ENCODE measurements around the gene TEX19. TPM values are rescaled to one million over a fixed set of nuclear protein-coding genes. Genes with fewer than 3 reads are reported as not detected.
A peak's percentile ranks its signal among the peaks of the same experiment; 100 is the strongest.
"Not testable (repeated sequence)": the region's sequence is repeated elsewhere in the genome, so short reads cannot be mapped to it uniquely, and the experiment has no call there.

Gene TEX19
- total RNA-seq, 1 donor from 2014 or later = not detected

DNA sequence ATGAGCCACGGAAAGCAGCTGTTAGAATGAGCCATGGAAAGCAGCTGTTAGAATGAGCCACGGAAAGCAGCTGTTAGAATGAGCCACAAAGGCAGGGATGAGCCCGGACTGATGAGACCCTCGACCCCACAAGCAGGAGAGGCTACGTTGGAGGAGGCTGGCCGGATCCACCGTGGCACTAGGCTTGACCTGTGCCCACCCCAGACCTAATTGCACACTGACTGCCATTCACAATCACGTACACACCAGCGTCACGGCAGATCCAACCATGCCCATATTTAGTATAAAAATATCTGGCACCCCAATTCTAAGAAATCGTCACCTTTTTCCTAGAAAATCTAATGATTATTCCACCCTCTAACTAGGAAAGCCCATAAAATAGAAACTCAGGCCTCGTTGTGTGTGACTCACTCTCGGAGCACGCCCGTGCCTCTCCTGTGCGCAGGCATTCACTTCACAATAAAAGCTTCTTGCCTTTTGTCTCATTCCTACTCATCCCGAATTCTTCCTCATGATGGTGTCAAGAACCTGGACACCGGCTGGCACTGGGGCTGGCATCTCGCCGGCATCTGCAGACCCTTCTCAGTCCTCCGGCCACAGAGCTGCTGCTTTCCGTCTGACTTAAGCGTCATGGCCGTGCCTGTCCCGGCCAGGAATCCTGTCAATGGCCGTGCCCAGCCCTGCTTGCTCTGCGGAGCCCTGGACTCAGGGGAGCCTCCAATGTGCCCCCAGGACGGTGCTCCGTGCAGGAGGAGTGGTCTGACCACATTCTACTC, 20.0 kb upstream of the TEX19 start:
- DNase-seq = peak; percentile 89

DNA sequence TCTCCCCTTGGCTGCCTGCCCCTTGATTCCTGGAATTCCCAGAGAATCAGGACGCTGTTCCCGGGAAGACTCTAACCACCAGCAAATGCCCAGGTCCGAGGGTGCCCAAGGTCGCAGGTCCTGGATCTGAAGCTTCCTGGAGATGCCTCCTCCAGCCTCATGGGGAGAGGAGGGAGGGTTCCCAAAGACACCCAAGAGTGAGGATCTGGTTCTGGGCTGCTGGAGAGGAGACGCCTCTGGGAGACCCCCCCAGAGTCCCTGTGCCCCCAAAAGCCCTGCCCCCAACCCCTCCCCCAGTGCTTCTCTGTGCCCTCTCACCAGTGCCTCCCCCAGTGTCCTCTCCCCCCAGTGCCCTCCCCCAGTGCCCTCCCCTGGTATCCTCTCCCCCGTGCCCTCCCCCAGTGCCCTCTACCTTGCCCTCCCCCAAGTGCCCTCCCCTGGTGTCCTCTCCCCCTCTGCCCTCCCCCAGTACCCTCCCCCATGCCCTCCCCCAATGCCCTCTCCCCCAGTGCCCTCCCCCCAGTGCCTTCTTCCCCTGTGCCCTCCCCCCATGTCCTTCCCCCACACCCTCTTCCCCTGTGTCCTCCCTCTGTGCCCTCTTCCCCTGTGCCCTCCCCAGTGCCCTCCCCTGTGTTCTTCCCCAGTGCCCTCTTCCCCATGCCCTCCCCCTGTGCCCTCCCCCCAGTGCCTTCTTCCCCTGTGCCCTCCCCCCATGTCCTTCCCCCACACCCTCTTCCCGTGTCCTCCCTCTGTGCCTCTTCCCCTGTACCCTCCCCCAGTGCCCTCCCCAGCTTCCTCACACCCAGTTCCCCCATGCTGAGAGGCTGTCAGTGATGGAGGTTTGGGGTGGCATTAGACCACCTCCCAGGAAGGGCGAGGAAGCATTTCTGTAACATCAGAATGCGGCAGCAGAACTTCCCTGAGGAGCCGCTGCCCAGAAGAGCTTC, 19.1 kb upstream of the TEX19 start:
- no peak for DNase-seq

DNA sequence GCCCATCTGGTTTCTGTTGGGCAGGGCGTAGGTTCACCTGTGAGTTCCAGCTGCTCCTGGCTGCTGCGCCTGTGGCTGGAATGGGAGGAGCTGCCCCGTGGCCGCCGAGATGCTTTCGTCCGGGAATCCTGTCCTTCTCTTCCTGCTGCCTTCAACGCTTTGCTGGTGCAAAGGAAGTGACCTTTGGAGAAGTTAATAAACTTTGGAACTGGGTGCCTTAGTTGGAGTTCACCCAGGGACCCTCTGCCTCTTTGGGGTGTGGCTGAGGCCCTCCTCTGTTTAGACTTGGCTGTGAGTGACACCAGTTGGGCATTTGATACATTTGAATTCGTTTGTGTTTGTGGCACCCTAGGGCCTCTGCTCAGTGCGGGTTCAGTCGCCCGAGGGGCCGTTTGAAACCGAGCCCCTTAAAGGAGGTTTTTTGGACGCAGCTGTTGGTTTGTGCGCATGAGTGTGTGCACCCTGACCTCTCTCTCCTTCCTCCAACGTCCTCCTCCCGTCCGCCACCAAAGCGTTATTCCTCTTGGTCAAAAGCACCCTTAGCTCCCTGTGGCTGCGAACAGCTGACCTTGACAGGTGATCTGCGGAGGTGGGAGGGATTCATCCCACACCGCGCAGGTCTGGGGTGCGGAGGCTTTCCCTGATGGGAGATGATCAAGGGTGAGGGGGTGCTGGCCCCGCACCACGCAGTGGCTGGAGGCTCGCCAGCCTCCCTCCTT, 16.5 kb upstream of the TEX19 start:
- no peak for DNase-seq

DNA sequence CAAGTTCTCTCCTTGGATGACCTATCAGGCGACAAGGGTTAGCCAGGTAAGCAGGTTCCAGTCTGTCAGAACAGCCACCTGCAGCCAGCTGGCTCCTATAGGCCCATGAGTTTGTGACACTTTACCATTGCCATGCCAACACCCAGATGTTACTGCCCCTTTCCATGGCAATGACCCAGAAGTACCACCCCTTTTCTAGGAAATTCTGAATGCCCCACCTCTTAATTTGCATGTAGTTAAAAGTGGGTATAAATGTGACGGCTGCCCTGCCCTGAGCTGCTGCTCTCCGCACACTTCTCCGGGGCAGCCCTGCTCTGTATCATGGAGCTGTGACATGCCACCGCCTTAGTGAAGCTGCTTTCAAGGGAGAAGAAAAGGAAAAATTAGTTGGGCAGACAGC, 15.5 kb upstream of the TEX19 start:
- DNase-seq = no peak

DNA sequence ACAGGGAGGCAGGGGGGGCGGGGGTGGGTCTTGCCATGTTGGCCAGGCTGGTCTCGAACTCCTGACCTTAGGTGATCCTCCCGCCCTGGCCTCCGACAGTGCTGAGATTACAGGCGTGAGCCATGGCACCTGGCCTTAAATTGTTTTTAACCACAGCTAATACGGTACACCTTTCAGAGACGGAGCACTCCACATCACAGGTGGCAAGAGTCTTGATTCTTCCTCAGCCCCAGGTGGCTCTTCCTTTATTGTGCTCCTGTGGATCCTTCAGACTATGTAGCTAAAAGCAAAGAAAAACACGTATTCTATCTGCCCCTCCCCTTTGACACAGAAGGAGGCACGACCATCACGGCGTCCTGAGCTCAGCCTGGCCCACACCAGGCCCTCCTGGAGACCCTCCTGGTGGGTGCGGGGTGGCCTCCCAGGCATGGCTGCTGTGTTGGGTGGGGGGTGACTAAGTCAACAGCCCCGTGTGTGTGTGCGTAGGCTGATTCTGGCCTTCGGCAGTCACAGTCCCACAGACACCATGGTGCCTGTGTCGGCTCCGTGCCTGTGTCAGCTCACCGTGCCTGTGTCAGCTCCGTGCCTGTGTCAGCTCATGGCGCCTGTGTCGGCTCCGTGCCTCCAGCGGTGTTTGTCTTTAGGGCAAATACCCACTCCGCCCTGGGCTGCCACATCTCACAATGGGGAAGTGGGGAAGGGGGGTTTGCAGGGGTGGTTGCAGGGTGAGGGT, 14.7 kb upstream of the TEX19 start:
- no peak for DNase-seq

DNA sequence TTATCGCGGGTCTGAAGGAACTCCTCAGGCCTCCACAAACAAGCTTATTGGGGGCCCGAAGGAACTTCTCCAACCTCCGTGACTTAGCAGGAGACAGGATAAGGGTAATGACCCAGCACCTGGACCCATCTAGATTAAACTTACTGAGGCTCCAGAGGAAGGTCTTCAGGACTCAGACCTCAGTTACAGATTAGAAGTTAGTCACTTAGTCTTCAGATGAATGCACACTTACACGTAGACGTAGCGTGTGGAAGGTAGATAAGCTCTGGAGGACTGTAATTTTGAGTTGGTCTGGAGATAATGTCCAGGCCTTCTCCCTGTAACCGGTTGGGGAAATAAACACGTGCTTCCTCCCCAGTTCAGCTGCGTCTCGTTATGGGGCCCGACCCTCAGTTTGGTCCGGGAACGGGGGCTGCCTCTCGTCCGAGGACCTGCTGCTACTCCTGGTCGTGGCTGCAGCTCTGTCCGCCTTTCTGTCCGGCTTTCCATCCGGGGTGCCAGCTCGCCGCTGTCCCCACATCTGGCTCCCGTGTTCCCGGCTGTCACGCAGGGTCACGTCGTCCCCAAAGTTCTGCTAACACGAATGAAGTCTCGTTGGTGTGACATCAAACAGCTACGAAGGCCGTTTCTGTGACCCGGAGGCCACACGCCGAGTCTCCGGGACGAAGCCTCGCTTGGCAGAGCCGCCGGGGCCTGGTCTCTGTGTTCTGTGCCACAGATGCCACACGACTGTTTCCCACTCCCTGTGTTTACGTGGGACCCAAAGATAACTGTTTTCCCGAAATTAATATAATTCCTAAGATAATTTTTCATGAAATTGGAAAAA, 13.7 kb upstream of the TEX19 start:
- DNase-seq = no peak

DNA sequence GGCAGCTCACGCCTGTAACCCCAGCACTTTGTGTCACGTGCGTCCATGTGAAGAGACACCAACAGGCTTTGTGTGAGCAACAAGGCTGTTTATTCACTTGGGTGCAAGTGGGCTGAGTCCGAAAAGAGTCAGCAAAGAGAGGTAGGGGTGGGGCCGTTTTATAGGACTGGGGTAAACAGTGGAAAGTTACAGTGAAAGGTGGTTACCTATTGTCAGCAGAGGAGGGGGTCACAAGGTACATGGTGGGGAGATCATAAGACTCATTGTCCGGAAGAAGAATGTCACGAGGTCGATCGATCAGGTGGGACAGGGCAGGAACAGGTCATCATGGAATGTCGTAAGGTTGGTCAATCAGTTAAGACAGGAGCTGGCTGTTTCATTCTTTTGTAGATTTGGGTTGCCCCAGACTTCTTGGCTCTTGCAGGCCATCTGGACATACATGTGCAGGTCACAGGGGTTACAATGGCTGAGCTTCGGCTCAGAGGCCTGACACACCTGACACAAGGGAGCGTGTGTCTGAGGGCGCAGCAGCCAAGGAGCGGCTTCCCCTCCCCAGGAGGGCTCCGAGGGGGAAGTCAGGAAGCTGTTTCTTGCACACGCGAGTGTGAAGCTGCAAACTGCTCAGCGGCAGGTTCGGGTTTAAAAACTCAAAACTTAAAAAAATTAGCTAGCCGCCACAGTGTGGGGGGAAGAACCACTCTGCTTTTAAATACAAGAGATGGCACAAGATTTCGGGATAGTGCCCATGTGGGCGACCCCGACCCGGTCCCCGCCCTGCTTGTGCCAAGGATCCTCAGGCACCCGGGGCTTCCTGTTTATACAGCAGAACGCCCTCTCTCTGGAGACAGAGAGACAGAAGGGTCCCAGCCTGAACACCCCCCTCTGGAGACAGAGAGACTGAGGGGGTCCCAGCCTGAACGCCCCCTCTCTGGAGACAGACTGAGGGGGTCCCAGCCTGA, 12.4 kb upstream of the TEX19 start:
- DNase-seq = no peak

DNA sequence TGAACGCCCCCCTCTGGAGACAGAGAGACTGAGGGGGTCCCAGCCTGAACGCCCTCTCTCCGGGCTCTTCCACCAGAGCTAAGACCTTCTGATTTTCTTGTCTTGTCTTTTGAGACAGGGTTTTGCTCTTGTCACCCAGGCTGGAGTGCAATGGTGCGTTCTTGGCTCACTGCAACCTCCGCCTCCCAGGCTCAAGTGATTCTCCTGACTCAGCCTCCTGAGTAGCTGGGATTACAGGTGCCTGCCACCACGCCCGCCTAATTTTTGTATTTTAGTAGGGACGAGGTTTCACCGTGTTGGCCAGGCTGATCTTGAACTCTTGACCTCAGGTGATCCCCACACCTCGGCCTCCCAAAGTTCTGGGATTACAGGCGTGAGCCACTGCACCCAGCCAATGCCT, 11.1 kb upstream of the TEX19 start:
- not testable (repeated sequence) for DNase-seq

DNA sequence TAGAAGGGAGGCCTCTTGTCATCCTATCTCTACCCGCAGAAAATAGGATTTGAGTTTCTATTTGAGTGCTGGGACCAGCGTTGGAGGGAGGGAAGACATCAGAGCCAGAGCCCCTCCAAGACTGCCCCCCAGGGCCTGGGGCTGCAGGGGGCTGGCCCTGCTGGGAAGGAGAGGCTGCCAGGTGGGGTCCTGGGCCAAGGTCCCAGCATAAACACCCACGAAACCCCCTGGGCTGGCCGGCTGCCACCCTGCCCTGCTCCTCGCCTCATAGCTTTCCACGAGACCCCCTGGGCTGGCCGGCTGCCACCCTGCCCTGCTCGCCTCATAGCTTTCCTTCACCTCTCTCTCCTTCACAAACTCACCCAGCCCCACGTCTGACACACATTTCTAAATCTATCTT, 10.6 kb upstream of the TEX19 start:
- no peak for DNase-seq

DNA sequence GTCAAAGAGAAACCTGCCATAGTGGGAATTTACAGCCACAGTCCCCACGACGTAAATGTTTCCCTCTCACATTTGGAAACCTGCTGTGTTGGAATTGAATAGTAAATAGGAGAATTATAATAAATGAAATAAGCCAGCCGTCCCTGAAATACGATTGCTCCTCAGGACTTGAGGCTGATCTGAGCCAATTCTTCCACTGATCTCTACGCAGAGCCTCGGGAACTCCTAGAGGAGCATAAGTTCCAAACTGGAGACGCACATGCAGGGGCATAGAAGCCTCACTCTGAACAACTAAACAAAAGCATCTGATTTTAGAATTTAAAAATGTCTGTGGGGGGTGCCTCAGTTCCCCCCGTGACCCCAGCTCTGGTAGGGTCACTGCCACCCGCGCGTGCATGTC, 10.2 kb upstream of the TEX19 start:
- no peak for DNase-seq

DNA sequence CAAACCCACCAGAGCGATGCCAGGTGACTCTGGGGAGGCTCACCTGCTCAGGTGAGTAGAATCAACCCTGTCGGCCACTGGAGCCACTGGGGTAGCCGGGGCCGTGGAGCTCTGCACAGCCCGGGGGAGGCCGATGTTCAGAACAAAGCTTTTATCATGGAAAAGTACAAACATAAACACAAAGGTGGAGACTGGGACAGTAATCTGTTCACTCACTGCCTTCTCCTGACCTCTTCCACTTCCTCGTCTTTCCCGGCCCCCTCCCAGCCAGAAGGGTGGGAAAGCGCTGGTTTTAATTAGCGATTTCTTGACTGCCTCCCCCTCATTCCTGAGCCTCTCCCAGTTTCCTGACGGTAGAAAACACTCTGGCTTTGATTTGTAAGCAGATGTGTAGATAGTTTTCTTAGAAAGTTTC, 9.8 kb upstream of the TEX19 start:
- peak; percentile 68 for DNase-seq

DNA sequence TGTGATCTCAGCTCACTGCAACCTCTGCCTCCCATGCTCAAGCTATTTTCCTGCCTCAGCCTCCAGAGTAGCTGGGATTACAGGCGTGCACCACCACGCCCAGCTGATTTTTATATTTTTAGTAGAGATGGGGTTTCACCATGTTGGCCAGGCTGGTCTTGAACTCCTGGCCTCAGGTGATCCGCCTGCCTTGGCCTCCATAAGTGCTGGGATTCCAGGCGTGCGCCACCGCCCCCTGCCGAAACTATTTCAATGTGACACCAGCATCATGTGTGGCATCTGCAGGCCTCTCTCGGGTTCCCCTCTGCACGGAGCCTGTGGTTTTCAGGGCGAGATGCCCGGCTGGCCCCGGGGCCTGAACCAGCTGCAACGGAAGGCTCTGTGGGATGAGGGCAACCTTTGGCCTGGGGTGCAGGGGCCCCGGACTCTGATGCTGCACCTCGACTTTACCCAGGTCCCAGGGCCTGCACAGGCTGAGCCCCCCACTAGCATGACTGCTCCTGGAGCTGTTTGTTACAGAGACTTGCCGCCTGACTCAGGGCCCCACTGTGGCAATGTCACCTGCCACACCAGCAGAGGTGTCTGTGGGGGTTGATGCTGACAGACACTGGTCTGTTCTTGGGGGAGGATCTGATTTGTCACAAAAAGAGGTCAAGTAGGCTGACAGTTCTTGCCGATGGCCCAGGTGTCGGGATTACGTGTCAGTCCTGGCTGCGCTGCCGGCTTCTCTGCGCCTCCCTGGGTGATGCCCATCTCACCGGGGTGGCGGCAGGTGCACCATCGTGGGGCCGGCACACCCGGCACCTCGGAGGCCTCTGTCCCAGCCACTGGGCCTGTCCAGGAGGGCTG, 8.6 kb upstream of the TEX19 start:
- no peak for DNase-seq

DNA sequence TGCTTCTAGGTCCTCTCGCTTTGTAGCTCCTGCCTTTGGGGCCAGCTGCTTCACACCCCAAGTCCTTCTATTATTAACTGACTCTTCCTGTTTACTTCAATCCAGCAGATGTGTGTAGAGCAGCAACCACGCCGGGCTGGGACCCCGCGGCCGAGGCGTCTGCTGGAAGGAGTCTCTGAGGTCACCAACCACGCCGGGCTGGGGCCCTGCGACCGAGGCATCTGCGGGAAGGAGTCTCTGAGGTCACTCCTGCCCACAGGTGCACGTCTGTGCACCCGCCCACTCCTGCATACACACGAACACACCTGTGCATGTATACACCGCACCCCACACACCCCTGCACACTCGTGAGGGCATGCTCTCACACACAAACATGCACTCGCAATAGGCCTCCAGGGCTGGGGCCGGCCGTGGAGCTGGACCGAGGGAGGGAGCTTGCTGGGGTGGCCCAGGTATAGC, 7.8 kb upstream of the TEX19 start:
- no peak for DNase-seq

DNA sequence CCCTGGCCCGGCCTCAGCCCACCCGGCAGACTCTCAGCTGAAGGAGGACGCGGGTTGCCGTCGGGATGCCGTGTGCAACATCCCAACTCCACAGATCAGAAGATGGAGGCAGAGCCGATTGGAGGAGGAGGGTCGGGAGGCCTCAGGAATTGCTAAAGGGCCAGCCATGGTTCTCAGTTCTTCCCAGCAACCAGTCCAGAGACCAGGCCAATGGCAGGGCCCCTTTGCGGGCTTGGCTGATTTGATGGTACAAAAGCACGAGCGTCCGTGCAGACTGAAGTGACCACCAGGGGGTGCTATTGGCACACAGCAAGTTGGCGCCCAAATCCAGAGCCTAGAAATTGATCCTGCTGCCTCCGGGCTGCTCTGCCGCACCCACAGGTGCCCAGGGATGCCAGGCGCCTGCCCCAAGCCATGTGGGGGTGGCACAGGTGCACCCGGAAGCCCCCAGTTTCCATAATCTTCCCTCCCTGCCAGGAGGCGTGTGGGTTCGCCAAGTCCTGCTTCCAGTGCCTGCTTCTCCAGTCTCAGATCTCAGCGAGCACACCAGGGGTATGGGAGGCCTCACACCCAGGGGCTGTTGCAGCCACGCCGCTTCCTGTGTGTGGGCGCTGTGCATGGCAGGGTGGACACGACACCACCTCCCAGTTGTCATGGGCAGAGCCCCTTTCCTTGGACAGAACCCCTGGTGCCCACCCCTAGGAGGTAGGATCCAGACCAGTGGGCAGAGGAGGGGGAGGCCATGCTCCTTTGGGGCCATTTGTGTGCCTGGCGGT, 7.1 kb upstream of the TEX19 start:
- peak; percentile 95 for DNase-seq

DNA sequence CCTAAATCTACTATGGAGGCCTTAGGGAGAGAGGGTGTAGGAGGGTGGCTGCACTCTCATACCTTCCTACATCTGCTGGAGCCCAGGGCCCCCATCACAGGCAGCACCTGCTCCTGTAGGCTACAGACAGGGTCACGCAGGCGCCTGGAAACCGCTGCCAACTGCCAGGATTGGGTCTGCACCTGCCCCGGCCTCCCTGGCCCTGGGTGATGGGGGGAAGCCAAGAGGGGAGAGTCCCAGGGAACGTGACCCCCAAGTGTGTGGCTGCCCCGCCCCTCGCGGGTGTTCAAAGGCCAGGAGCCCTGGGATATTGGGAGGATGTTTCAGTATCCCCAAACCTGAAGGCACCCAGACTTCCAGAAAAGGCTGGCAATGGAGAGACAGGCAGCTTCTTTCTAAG, 5.6 kb upstream of the TEX19 start:
- DNase-seq = no peak

DNA sequence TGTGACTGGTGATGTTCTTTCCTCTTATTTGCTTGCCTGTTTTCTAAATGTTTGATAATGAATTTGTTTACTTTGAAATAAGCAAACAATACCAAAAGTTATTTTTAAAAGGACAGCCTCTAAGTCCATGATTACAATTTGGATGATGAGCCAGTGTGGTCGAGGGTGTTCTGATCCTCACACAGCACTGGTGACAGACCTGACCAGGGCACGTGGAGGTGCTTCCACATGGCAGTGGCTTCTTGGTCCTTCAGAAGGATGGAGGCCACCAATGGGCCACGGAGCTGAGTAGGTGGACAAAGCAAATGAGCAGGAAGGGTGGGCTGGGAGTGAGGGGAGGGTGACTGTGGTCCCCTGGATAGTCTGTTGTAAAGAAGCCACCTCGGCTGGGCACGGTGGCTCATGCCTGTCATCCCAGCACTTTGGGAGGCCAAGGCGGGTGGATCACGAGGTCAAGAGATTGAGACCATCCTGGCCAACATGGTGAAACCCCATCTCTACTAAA, 4.2 kb upstream of the TEX19 start:
- DNase-seq = no peak

DNA sequence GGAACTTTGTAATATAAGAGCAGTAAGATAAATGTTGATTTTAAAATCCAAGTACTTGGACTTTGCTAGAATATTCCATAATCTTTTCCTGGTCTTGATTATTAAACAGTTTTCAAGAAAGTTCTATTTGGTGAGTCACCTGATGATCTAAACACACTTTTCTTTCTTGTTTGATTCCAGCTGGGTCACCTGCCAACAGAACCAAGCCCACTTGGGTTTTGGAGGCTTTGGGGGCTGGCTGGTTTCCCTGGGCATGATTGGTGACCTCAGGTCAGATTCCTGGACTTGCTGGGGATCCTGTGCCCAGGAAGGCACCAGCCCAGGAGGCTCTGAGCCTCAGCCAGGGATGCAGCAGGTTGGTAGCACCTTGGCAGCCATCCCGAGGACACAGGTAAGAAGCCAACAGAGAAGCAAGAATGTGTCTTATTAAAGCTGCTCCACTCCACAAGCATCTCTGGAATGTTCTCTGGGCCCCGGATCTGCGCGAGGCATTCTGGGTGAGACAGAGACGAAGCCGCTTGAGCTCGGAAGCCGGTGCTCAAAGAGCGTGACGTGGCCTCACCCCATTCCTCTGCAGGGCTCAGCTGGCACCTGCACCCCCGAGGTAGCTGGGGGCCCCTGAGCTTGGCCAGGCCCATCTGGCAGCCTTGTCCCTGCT, 3.1 kb upstream of the TEX19 start:
- no peak for DNase-seq
